Retinal pigment epithelial cell (primary cell): Measurements from ENCODE around the gene UNC5C.
A peak's percentile ranks its signal among the peaks of the same experiment; 100 is the strongest.
"Not testable (repeated sequence)": the region's sequence is repeated elsewhere in the genome, so short reads cannot be mapped to it uniquely, and the experiment has no call there.

ENCODE experiments used
- DNase-seq: peaks from one replicate; pipeline ENCODE4 v3.0.0-alpha.2; 2010; ENCODE audit warnings: low read depth
- H3K4me3 ChIP-seq: 2 replicates; pipeline ENCODE4 v1.5.1; 2011; ENCODE audit warnings: mild to moderate bottlenecking, low read length, control low read depth, moderate library complexity
- TF ChIP-seq, protein P1 (sequence below): conservative IDR thresholded peaks from 2 replicates; pipeline ENCODE4 v1.5.1; 2011; ENCODE audit warnings: low read depth, low read length, control low read depth, inconsistent platforms

The UNC5C gene

GRCh38 chr4:95157596-95157995, 391.2 kb downstream of the UNC5C start:
- no peak for DNase-seq
- TF ChIP-seq, protein P1, sequence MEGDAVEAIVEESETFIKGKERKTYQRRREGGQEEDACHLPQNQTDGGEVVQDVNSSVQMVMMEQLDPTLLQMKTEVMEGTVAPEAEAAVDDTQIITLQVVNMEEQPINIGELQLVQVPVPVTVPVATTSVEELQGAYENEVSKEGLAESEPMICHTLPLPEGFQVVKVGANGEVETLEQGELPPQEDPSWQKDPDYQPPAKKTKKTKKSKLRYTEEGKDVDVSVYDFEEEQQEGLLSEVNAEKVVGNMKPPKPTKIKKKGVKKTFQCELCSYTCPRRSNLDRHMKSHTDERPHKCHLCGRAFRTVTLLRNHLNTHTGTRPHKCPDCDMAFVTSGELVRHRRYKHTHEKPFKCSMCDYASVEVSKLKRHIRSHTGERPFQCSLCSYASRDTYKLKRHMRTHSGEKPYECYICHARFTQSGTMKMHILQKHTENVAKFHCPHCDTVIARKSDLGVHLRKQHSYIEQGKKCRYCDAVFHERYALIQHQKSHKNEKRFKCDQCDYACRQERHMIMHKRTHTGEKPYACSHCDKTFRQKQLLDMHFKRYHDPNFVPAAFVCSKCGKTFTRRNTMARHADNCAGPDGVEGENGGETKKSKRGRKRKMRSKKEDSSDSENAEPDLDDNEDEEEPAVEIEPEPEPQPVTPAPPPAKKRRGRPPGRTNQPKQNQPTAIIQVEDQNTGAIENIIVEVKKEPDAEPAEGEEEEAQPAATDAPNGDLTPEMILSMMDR: no peak
- H3K4me3 ChIP-seq: no peak overlapping the region

- TF ChIP-seq, protein P1: no peak
- no peak for DNase-seq
- no peak overlapping the region for H3K4me3 ChIP-seq
Observed at GRCh38 chr4:95156452-95156765, 392.4 kb downstream of the UNC5C start.

DNA sequence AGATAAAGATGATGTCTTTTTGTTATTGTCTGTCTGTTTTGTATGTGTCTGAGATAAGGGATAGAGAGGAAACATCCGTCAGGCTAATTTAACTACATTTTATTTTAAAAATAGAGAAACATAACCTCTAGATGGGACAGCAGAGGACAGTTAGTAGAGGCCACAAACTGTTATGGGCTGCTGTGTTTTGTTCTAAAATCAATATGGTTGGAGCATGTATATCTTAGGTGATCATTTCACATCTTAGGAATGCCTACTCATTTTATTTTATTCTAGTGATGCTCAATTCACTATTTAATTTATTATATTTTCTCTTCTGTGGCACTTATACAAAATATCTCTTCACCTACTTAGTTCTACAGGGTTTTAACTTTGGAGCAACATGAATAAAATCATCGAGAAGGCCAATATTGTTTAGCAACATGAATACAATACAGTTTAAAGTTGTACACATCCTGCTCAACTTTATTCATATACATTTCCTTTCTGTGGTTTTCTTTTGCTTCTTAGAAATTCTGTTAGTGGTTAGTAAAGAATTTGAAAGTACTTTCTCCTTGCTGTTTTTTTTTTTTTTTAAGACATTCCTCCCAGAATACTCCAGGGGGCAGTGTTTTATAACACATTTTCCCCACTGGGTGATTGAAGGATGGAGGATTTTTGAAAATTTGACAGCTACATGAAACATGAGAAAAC, 392.9 kb downstream of the UNC5C start:
- no peak for DNase-seq
- TF ChIP-seq, protein P1: peak; percentile 64
- H3K4me3 ChIP-seq: no peak overlapping the region

DNA sequence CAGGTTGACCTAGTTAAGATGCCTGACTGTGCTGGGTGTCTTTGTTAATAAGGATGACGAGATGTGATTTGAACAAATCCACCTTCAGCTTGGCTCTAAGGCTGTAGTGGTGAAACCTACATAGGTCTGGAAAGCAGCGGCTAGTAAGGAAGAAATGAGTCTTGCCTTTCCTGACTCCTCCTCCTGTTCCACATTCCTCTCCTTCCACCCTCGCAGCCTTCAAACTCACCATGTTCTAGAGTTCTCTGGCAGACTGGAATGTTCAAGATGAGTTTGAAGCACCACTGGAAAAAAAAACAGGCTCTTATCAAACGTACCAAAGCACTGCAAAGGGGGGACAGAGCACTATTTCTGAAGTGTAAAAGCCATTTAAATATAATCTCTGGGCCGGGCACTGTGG, 395.6 kb downstream of the UNC5C start:
- H3K4me3 ChIP-seq: no peak overlapping the region
- no peak for DNase-seq
- TF ChIP-seq, protein P1: no peak

DNA sequence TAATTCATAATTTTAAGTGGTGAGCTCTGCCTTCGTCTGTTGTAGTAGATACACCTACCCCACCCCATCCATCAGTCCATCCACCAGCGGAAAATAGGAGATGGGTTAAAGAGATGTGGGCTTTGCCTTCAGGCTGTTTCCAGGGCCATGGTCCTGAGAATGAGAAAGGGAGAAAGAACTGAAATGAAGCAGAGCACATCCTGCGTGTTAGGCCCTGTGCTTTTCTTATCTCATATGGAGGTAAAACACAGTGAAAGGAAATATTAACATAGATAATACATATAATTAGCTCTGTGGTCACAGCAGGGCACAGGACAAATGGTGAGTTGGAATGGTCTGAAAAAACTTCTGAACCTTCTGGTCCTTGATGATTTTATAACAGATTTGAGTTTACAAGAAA, 397.5 kb downstream of the UNC5C start:
- TF ChIP-seq, protein P1: no peak
- DNase-seq: no peak

DNA sequence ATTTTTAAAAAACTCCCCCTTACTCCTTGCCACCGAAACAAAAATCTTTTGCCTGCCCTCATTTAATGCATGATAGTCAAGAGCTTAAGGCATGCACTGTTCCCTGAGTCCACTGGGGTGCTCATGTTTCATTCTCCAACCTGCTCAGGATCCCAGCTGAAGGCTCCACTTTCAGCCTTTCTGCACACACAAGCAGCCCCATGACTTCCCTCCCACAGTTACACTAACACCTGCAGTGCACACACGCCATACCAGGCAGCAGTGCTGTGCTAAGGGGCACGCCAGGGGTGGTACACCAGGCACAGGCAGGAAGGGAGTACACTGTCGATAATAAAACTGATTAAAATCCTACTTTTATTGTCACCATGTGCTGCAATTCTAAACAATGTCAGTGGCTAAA, 405.8 kb downstream of the UNC5C start:
- TF ChIP-seq, protein P1: peak; percentile 20
- H3K4me3 ChIP-seq: no peak overlapping the region
- peak; percentile 10 for DNase-seq

More for the DNA sequence above, 397.5 kb downstream of the UNC5C start:
- no peak overlapping the region for H3K4me3 ChIP-seq

DNA sequence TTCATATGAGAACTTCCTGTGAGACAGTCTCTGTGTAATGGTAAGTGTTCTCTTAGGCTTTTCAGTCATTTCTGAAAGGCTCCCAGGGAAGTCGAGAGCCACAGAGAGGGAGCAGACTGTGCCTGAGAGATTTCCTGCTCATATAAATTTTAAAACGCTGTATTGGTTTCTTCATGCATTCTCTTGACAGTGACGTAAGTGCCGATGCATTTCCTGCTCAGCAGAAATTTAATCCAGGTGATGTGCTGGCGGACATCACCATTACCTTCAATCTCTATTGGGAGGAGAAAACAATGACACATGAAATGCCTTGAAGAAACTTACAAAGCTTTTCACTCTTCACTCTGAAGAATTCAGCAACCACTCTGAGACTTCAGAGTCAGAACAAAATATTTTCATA, 407.4 kb downstream of the UNC5C start:
- no peak overlapping the region for H3K4me3 ChIP-seq
- TF ChIP-seq, protein P1: no peak
- no peak for DNase-seq

DNA sequence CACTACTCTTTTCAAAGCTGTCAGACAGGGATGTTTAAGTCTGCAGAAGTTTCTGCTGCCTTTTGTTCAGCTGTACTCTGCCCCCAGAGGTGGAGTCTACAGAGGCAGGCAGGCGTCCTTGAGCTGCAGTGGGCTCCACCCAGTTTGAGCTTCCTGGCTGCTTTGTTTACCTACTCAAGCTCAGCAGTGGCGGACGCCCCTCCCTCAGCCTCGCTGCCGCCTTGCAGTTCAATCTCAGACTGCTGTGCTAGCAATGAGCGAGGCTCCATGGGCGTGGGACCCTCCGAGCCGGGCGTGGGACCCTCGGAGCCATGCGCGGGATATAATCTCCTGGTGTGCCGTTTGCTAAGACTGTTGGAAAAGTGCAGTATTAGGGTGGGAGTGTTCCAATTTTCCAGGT, 409.3 kb downstream of the UNC5C start:
- not testable (repeated sequence) for DNase-seq, H3K4me3 ChIP-seq

GRCh38 chr4:95134016-95134415, 414.8 kb downstream of the UNC5C start:
- not testable (repeated sequence) for DNase-seq, H3K4me3 ChIP-seq
